GM12878 (cell line): Measurements from ENCODE around the gene P2RY11.
A peak's percentile ranks its signal among the peaks of the same experiment; 100 is the strongest.

Experiments used
- BACH1 ChIP-seq: fragments of 450-650 bp; IDR thresholded peaks from 2 replicates; pipeline ENCODE4 v1.6.1; 2017; ENCODE audit warnings: mild to moderate bottlenecking, borderline replicate concordance
- EP300 ChIP-seq, 2 experiments: fragments of 150-350 bp in 1 of 2; IDR thresholded peaks; 2 replicates each; pipeline ENCODE4 v1.6.1; 2011 to 2012; ENCODE audit warnings: low read depth in 2 of 2, low read length in 2 of 2, borderline replicate concordance in 1 of 2, improper control_type of control experiment in 1 of 2, inconsistent platforms in 1 of 2; ENCODE audit not compliant: control insufficient read depth in 1 of 2
- PML ChIP-seq: IDR thresholded peaks from 2 replicates; pipeline ENCODE4 v1.6.1; 2012; ENCODE audit warnings: low read length, inconsistent platforms
- POLR2A ChIP-seq: IDR thresholded peaks from 2 replicates; pipeline ENCODE4 v1.6.1; 2011; ENCODE audit warnings: low read depth, mild to moderate bottlenecking, low read length
- POLR2AphosphoS5 ChIP-seq: IDR thresholded peaks from 2 replicates; pipeline ENCODE4 v1.6.1; 2011; ENCODE audit warnings: mild to moderate bottlenecking, low read length, inconsistent platforms
- RFX5 ChIP-seq: IDR thresholded peaks from 2 replicates; pipeline ENCODE4 v1.6.1; 2011; ENCODE audit warnings: low read depth, low read length, improper control_type of control experiment
- TF ChIP-seq, protein P1 (sequence below): fragments of 450-650 bp; IDR thresholded peaks from 2 replicates; pipeline ENCODE4 v1.6.1; 2014; ENCODE audit warnings: mild to moderate bottlenecking
- TF ChIP-seq, protein P2 (sequence below), 3 experiments: IDR thresholded peaks in 2 of 3; conservative IDR thresholded peaks in 1 of 3; 2 replicates each; pipeline ENCODE4 v1.5.1; 2011; ENCODE audit warnings: low read depth in 3 of 3, low read length in 3 of 3, mild to moderate bottlenecking in 3 of 3, control low read depth in 2 of 3, moderate library complexity in 2 of 3, inconsistent platforms in 1 of 3, mixed read lengths in 1 of 3; ENCODE audit not compliant: control insufficient read depth in 2 of 3, insufficient read depth in 1 of 3; ENCODE audit errors: extremely low read depth in 1 of 3
- TF ChIP-seq, protein P3 (sequence below): fragments of 450-650 bp; IDR thresholded peaks from 2 replicates; pipeline ENCODE4 v1.6.1; 2018; ENCODE audit warnings: mild to moderate bottlenecking, low read depth, moderate library complexity; ENCODE audit not compliant: partially characterized antibody
- TF ChIP-seq, protein P4 (sequence below): IDR thresholded peaks from 2 replicates; pipeline ENCODE4 v1.6.1; 2011; ENCODE audit warnings: low read depth, mild to moderate bottlenecking, low read length, moderate library complexity, borderline replicate concordance; ENCODE audit errors: extremely low read depth
- TF ChIP-seq, protein P5 (sequence below): fragments of 450-650 bp; IDR thresholded peaks from 2 replicates; pipeline ENCODE4 v1.6.1; 2017; ENCODE audit warnings: low read depth, mild to moderate bottlenecking, moderate library complexity

DNA sequence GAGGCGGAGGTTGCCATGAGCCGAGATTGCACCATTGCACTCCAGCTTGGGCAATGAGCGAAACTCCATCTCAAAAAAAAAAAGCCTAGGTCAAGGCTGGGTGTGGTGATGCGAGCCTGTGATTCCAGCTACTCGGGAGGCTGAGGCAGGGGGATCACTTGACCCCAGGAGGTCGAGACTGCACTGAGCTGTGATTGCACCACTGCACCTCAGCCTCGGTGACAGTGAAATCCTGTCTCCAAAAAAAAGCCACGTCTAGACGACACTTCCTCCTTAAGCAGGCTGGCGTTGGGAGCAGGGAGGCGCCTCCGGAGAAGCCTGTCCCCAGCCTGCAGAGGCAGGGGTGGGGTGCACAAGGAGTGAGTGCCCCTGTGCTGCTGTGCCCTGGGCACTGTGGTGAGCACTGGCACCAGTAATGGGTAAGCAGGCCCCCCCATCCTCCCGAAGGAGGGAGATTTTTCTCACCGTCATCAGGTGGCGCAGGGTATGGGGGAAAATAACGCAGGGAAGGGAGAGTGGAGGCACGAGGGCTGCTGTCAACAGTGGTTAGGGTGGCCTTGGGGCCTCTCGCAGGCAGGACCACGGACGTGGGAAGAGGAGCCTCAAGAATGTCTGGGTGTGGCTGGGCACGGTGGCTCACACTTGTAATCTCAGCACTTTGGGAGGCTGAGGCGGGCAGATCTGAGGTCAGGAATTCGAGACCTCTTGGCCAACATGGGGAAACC is 706 bp downstream of the P2RY11 start:
- TF ChIP-seq, protein P1, sequence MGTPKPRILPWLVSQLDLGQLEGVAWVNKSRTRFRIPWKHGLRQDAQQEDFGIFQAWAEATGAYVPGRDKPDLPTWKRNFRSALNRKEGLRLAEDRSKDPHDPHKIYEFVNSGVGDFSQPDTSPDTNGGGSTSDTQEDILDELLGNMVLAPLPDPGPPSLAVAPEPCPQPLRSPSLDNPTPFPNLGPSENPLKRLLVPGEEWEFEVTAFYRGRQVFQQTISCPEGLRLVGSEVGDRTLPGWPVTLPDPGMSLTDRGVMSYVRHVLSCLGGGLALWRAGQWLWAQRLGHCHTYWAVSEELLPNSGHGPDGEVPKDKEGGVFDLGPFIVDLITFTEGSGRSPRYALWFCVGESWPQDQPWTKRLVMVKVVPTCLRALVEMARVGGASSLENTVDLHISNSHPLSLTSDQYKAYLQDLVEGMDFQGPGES: no peak
- TF ChIP-seq, protein P2, sequence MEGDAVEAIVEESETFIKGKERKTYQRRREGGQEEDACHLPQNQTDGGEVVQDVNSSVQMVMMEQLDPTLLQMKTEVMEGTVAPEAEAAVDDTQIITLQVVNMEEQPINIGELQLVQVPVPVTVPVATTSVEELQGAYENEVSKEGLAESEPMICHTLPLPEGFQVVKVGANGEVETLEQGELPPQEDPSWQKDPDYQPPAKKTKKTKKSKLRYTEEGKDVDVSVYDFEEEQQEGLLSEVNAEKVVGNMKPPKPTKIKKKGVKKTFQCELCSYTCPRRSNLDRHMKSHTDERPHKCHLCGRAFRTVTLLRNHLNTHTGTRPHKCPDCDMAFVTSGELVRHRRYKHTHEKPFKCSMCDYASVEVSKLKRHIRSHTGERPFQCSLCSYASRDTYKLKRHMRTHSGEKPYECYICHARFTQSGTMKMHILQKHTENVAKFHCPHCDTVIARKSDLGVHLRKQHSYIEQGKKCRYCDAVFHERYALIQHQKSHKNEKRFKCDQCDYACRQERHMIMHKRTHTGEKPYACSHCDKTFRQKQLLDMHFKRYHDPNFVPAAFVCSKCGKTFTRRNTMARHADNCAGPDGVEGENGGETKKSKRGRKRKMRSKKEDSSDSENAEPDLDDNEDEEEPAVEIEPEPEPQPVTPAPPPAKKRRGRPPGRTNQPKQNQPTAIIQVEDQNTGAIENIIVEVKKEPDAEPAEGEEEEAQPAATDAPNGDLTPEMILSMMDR (IDR thresholded peaks at IDR 0.05 in 2 of 3, conservative IDR thresholded peaks at IDR 0.05 in 1 of 3; ENCODE audit: control insufficient read depth in 2 of 3, extremely low read depth in 1 of 3, insufficient read depth in 1 of 3, low read depth in 3 of 3, low read length in 3 of 3): no peak
- TF ChIP-seq POLR2A (peak; percentile 64), RFX5 (no peak), BACH1 (peak; percentile 55; the same call in 1 of the 2 replicates), POLR2AphosphoS5 (peak; percentile 48; the same call in 1 of the 2 replicates), PML (no peak), EP300 (IDR thresholded peaks at IDR 0.05; ENCODE audit: borderline replicate concordance in 1 of 2, control insufficient read depth in 1 of 2, low read depth in 2 of 2, low read length in 2 of 2) (no peak)
- TF ChIP-seq, protein P3, sequence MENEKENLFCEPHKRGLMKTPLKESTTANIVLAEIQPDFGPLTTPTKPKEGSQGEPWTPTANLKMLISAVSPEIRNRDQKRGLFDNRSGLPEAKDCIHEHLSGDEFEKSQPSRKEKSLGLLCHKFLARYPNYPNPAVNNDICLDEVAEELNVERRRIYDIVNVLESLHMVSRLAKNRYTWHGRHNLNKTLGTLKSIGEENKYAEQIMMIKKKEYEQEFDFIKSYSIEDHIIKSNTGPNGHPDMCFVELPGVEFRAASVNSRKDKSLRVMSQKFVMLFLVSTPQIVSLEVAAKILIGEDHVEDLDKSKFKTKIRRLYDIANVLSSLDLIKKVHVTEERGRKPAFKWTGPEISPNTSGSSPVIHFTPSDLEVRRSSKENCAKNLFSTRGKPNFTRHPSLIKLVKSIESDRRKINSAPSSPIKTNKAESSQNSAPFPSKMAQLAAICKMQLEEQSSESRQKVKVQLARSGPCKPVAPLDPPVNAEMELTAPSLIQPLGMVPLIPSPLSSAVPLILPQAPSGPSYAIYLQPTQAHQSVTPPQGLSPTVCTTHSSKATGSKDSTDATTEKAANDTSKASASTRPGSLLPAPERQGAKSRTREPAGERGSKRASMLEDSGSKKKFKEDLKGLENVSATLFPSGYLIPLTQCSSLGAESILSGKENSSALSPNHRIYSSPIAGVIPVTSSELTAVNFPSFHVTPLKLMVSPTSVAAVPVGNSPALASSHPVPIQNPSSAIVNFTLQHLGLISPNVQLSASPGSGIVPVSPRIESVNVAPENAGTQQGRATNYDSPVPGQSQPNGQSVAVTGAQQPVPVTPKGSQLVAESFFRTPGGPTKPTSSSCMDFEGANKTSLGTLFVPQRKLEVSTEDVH: no peak
- TF ChIP-seq, protein P4, sequence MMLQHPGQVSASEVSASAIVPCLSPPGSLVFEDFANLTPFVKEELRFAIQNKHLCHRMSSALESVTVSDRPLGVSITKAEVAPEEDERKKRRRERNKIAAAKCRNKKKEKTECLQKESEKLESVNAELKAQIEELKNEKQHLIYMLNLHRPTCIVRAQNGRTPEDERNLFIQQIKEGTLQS: no peak
- TF ChIP-seq, protein P5, sequence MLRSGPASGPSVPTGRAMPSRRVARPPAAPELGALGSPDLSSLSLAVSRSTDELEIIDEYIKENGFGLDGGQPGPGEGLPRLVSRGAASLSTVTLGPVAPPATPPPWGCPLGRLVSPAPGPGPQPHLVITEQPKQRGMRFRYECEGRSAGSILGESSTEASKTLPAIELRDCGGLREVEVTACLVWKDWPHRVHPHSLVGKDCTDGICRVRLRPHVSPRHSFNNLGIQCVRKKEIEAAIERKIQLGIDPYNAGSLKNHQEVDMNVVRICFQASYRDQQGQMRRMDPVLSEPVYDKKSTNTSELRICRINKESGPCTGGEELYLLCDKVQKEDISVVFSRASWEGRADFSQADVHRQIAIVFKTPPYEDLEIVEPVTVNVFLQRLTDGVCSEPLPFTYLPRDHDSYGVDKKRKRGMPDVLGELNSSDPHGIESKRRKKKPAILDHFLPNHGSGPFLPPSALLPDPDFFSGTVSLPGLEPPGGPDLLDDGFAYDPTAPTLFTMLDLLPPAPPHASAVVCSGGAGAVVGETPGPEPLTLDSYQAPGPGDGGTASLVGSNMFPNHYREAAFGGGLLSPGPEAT: no peak
